HG03025 (cell line): Measurements from ENCODE around the gene ATP11A.
"Not testable (repeated sequence)": the region's sequence is repeated elsewhere in the genome, so short reads cannot be mapped to it uniquely, and the experiment has no call there.

Experiments
- ATAC-seq: cut with Tn5 transposase; IDR thresholded peaks from one replicate; pipeline ENCODE4 v1.9.1; 2021; ENCODE audit warnings: mild to moderate bottlenecking, moderate library complexity; ENCODE audit not compliant: unreplicated experiment, low FRiP score

ATP11A gene

GRCh38 chr13:112786810-112787209 lies 97.0 kb downstream of the ATP11A start:
- ATAC-seq = not testable (repeated sequence)

- no peak for ATAC-seq
Measured at GRCh38 chr13:112790735-112791641, 101.2 kb downstream of the ATP11A start.

GRCh38 chr13:112791663-112792440 lies 102.0 kb downstream of the ATP11A start:
- no peak for ATAC-seq

- no peak for ATAC-seq
Measured at GRCh38 chr13:112792511-112792910, 102.7 kb downstream of the ATP11A start.

- no peak for ATAC-seq
Measured at GRCh38 chr13:112793545-112794445, 104.0 kb downstream of the ATP11A start.

GRCh38 chr13:112795277-112795676 lies 105.4 kb downstream of the ATP11A start:
- no peak for ATAC-seq

GRCh38 chr13:112796190-112796915 lies 106.5 kb downstream of the ATP11A start:
- ATAC-seq = no peak

GRCh38 chr13:112799394-112799793 lies 109.6 kb downstream of the ATP11A start:
- no peak for ATAC-seq

- ATAC-seq = no peak
Measured at GRCh38 chr13:112800057-112800456, 110.2 kb downstream of the ATP11A start.

- ATAC-seq = not testable (repeated sequence)
Measured at GRCh38 chr13:112800807-112801206, 111.0 kb downstream of the ATP11A start.

GRCh38 chr13:112802802-112803195 lies 113.0 kb downstream of the ATP11A start:
- ATAC-seq = peak; percentile 54

GRCh38 chr13:112803422-112803821 lies 113.6 kb downstream of the ATP11A start:
- peak; percentile 73 for ATAC-seq

- no peak for ATAC-seq
Measured at GRCh38 chr13:112804374-112804773, 114.5 kb downstream of the ATP11A start.

GRCh38 chr13:112806739-112807652 lies 117.2 kb downstream of the ATP11A start:
- ATAC-seq = no peak

GRCh38 chr13:112807653-112808376 lies 118.0 kb downstream of the ATP11A start:
- ATAC-seq = no peak

- ATAC-seq = no peak
Measured at GRCh38 chr13:112808377-112809140, 118.7 kb downstream of the ATP11A start.
